ENCODE results near the gene ELP1. TPM values are rescaled to one million over a fixed set of nuclear protein-coding genes. Genes with fewer than 3 reads are reported as not detected.

ELP1 gene
- total and polyA plus RNA-seq, 9 donors, result 15.7 to 70.9 (median 34.3) TPM

DNA sequence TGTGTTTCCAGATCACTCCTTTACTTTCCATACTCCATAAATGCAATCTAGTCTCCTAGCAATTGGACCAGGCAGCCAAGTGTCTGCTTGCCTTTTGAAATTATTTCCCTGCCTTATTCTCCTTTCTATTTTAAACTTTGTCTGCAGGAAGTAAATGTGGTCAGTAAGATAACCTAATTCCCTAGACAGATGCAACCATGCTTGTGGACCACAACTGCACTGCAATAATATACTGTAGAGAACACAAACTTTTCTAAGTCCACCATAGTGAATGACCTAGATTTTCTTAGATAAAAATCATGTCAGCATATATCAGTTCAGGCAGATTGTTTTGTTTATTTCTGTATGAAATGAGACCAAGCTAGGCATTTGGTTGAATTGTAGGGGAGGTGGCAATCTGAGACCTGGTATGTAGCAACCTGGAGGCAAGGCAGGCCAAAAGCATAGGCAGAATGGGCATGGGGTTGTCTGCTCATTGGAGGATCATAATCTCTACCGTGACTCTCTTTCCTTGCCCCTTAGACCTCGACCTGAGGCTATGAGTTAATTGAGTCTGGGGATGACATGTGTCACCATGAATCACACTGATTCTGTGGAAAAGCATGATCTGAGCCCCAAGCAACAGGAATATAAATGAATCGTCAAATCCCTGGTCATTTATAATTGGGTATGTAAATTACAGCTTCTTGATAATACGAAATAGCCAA, 98.8 kb downstream of the ELP1 start:
- no peak overlapping the region for H3K27ac ChIP-seq
- intact Hi-C loops (cut with DNase I), result no loop called here
- no peak for TF ChIP-seq POLR2A (IDR thresholded peaks at IDR 0.05)
- TF ChIP-seq EP300 (IDR thresholded peaks at IDR 0.05), result no peak
- TF ChIP-seq CTCF (IDR thresholded peaks at IDR 0.05), result no peak
- no peak overlapping the region for H3K4me3 ChIP-seq
- H3K27me3 ChIP-seq, result no peaks in the 10 kb centered on the region
- DNase-seq, result no peak
- H3K4me1 ChIP-seq (ENCODE audit: insufficient read depth), result no peaks in the 10 kb centered on the region
- 55 to 63% (median 58%) methylated on average over 4 of the region's 4 CpGs for WGBS, 3 donors
- no peaks in the 10 kb centered on the region for H3K36me3 ChIP-seq
- H3K9me3 ChIP-seq, result no peaks in the 10 kb centered on the region

- intact Hi-C loops (cut with DNase I), result no loop called here
- H3K36me3 ChIP-seq, result no peaks in the 10 kb centered on the region
- 90 to 98% (median 90%) methylated on average over 3 of the region's 3 CpGs for WGBS, 3 donors
Measured at GRCh38 chr9:108832179-108832500, 101.8 kb downstream of the ELP1 start.

GRCh38 chr9:108831496-108832178, 102.3 kb downstream of the ELP1 start:
- Histone ChIP-seq H3K27me3 (no peaks in the 10 kb centered on the region), H3K36me3 (no peaks in the 10 kb centered on the region), H3K4me3 (no peak overlapping the region), H3K4me1 (ENCODE audit: insufficient read depth) (no peaks in the 10 kb centered on the region), H3K9me3 (no peaks in the 10 kb centered on the region), H3K27ac (no peak overlapping the region)
- intact Hi-C loops (cut with DNase I), result no loop called here
- TF ChIP-seq CTCF (IDR thresholded peaks at IDR 0.05) (no peak), POLR2A (IDR thresholded peaks at IDR 0.05) (no peak), EP300 (IDR thresholded peaks at IDR 0.05) (no peak)
- no peak for DNase-seq
- WGBS, 3 donors, result 55 to 87% (median 81%) methylated on average over 1 of the region's 1 CpG

More at GRCh38 chr9:108832179-108832500, 101.8 kb downstream of the ELP1 start:
- TF ChIP-seq CTCF (IDR thresholded peaks at IDR 0.05) (no peak), POLR2A (IDR thresholded peaks at IDR 0.05) (no peak), EP300 (IDR thresholded peaks at IDR 0.05) (no peak)
- Histone ChIP-seq H3K27me3 (no peaks in the 10 kb centered on the region), H3K4me3 (no peak overlapping the region), H3K4me1 (ENCODE audit: insufficient read depth) (no peaks in the 10 kb centered on the region), H3K9me3 (no peaks in the 10 kb centered on the region), H3K27ac (no peak overlapping the region)
- DNase-seq, result no peak

DNA sequence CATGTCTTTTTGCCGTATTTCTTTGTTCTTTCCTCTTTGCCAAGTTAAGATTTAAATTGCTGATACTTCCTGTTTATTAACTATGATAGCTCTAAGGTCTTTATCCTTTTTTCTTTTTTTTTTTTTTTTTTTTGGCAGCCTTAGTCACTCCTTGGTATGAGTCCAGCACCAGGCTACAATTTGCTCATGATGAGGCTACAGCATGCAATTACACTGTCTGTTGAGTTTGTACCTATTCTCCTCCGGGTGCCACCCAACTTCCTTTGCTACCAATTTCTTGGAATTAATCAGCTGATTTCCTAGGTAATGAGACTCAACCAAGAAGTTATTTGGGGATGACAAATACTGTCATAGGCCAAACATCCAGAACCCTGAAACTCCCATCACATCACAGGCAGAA, 103.7 kb downstream of the ELP1 start:
- Histone ChIP-seq H3K9me3 (no peaks in the 10 kb centered on the region), H3K4me3 (no peak overlapping the region), H3K27ac (no peak overlapping the region), H3K36me3 (no peaks in the 10 kb centered on the region), H3K27me3 (no peaks in the 10 kb centered on the region), H3K4me1 (ENCODE audit: insufficient read depth) (no peaks in the 10 kb centered on the region)
- intact Hi-C loops (cut with DNase I), result no loop called here
- no peak for TF ChIP-seq EP300 (IDR thresholded peaks at IDR 0.05)
- no peak for TF ChIP-seq CTCF (IDR thresholded peaks at IDR 0.05)
- TF ChIP-seq POLR2A (IDR thresholded peaks at IDR 0.05), result no peak
- DNase-seq, result no peak
- WGBS, 3 donors, result 61 to 66% (median 62%) methylated on average over 2 of the region's 2 CpGs
